WTC11 (cell line): Measurements from ENCODE around the gene RHOBTB3.

ENCODE experiments used
- CREB1 ChIP-seq: sonication (generic); formaldehyde crosslinking; IDR thresholded peaks from 2 replicates; pipeline ENCODE4 v1.8.0; 2023; ENCODE audit warnings: mild to moderate bottlenecking, missing genetic modification reagents
- CTCF ChIP-seq: fragments of 200-600 bp; IDR thresholded peaks from 2 replicates; pipeline ENCODE4 v1.8.0; 2022; ENCODE audit warnings: antibody characterized with exemption
- SP1 ChIP-seq: sonication (generic); formaldehyde crosslinking; conservative IDR thresholded peaks from 2 replicates; pipeline ENCODE4 v1.8.1; 2022; ENCODE audit warnings: missing genetic modification reagents
- TCF7 ChIP-seq: sonication (generic); formaldehyde crosslinking; IDR thresholded peaks from 2 replicates; pipeline ENCODE4 v1.8.0; 2022; ENCODE audit warnings: mild to moderate bottlenecking, low read depth, missing genetic modification reagents, moderate library complexity
- ZNF423 ChIP-seq: fragments of 250-450 bp; sonication (Bioruptor Pico); IDR thresholded peaks from 2 replicates; pipeline ENCODE4 v2.1.2; 2022; ENCODE audit warnings: mild to moderate bottlenecking, moderate library complexity
- TF ChIP-seq, protein P1 (sequence below): sonication (generic); formaldehyde crosslinking; IDR thresholded peaks from 2 replicates; pipeline ENCODE4 v1.8.0; 2022; ENCODE audit warnings: mild to moderate bottlenecking, missing genetic modification reagents
- TF ChIP-seq, protein P2 (sequence below): sonication (generic); formaldehyde crosslinking; IDR thresholded peaks from 2 replicates; pipeline ENCODE4 v1.8.1; 2023; ENCODE audit warnings: mild to moderate bottlenecking, missing genetic modification reagents, borderline replicate concordance

- TF ChIP-seq SP1 (CRISPR knock-in tag) (no peak), TCF7 (CRISPR knock-in tag) (no peak), CTCF (no peak), CREB1 (CRISPR knock-in tag) (no peak), ZNF423 (CRISPR knock-in tag) (no peak)
- TF ChIP-seq, protein P1, sequence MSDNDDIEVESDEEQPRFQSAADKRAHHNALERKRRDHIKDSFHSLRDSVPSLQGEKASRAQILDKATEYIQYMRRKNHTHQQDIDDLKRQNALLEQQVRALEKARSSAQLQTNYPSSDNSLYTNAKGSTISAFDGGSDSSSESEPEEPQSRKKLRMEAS (CRISPR knock-in tag) = no peak
- TF ChIP-seq, protein P2, sequence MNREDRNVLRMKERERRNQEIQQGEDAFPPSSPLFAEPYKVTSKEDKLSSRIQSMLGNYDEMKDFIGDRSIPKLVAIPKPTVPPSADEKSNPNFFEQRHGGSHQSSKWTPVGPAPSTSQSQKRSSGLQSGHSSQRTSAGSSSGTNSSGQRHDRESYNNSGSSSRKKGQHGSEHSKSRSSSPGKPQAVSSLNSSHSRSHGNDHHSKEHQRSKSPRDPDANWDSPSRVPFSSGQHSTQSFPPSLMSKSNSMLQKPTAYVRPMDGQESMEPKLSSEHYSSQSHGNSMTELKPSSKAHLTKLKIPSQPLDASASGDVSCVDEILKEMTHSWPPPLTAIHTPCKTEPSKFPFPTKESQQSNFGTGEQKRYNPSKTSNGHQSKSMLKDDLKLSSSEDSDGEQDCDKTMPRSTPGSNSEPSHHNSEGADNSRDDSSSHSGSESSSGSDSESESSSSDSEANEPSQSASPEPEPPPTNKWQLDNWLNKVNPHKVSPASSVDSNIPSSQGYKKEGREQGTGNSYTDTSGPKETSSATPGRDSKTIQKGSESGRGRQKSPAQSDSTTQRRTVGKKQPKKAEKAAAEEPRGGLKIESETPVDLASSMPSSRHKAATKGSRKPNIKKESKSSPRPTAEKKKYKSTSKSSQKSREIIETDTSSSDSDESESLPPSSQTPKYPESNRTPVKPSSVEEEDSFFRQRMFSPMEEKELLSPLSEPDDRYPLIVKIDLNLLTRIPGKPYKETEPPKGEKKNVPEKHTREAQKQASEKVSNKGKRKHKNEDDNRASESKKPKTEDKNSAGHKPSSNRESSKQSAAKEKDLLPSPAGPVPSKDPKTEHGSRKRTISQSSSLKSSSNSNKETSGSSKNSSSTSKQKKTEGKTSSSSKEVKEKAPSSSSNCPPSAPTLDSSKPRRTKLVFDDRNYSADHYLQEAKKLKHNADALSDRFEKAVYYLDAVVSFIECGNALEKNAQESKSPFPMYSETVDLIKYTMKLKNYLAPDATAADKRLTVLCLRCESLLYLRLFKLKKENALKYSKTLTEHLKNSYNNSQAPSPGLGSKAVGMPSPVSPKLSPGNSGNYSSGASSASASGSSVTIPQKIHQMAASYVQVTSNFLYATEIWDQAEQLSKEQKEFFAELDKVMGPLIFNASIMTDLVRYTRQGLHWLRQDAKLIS (CRISPR knock-in tag) = no peak
Observed at GRCh38 chr5:95730011-95730700, 980 bp upstream of the RHOBTB3 start.
